Measurements from ENCODE around the gene FXYD2.
"Not testable (repeated sequence)": the region's sequence is repeated elsewhere in the genome, so short reads cannot be mapped to it uniquely, and the experiment has no call there.

Gene FXYD2

DNA sequence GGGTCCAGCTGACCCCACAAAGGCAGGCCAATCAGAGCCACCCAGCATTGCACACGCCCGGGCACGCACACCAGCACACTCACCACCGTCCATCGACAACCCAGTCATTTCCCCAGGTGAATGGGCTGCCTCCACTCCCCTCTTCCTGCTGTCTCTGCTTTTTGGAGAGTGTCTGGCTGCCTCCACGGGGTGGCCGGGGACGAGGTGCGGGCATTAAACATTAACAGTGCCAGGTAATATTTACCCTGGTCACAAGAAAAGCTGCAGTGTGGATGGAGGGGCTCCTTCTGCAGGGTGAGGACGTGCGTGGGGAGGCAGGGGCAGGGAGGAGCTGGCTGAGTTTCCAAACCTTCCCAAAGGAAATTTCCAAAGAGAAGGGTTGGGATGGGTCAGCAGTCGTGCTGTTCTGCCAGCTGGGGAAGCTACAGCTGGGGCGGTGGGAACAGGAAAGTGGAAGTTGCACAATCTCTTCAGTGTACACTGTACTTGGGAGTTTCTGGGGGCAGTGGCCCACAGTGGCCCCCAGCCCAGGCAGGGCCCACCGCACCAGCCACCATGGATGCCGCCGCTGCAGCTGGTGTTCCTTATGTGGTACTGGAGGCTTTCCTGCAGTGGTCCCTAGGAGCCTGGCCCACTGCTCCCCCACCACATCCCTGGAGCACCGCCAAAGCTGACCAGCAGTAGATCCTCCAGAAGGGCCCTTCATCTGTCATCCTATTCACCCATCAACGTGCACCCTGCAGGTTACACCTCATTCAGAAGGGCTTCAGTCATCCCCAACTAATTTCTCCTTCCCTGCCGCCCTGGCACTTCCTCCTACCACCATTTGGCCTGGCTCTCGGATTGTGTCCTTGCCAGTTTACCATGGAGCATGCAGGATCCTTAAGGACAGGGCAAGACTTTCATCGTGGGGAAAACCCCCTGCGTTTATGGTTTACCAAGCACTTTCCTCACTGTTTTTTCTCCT, at the start of gene FXYD2:
TSS of gene FXYD2 (minus strand) at position 174 of the 967 bp plus-strand sequence. CDS start at position 108, 66 bp downstream.
- no peak for DNase-seq

GRCh38 chr11:117873828-117874125, 49.2 kb upstream of the FXYD2 start:
- no peak for DNase-seq

DNA sequence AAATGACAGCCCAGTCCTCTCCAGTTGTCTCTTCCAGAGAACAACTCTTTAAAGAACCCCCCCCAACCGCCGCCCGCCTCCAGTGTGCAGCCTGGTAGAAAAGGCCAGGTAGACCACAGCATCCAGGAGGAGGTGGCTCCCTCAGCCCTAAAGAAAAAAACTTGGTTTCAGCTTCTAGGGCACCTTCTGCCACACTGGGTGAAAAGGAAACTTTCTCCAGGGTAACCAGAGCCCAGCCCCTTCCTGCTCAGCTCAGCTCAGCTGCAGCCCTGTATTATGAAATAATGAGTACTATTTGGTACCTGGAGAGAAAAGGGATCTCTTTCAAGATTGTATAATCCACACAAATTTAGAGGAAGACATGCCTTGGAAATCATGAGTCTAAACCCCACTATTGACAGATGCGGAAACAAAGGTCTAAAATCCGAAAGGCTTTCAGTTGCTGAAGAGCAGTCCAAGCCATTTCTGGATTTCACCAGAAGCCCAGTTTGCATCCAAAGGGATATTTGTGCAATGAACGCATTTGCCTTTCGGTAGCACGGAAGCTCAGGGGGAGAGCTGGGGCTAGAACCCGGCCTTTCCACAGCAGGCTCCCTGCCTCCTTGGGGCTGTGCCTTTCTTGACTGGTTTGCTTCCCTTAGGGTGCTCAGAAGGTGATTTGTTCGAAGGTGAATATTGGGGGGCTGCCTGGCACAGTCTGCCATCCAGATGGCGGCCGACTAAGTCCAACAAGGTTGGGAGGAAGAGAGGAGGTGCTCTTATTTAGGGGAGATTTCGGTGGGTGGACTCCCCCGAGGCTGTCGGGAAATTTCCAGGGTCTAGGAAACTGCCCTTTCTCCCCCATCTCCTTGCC, 48.7 kb upstream of the FXYD2 start:
- no peak for DNase-seq

GRCh38 chr11:117872420-117872961, 47.9 kb upstream of the FXYD2 start:
- DNase-seq = no peak

- DNase-seq = no peak
These were observed 47.2 kb upstream of the FXYD2 start for GRCh38 chr11:117871784-117872183.

- no peak for DNase-seq
These were observed 46.6 kb upstream of the FXYD2 start for GRCh38 chr11:117871160-117871559.

- no peak for DNase-seq
These were observed 45.8 kb upstream of the FXYD2 start for GRCh38 chr11:117870103-117870952.

- DNase-seq = no peak
These were observed 45.1 kb upstream of the FXYD2 start for GRCh38 chr11:117869604-117870003.

- DNase-seq = no peak
These were observed 44.4 kb upstream of the FXYD2 start for GRCh38 chr11:117868815-117869561.

DNA sequence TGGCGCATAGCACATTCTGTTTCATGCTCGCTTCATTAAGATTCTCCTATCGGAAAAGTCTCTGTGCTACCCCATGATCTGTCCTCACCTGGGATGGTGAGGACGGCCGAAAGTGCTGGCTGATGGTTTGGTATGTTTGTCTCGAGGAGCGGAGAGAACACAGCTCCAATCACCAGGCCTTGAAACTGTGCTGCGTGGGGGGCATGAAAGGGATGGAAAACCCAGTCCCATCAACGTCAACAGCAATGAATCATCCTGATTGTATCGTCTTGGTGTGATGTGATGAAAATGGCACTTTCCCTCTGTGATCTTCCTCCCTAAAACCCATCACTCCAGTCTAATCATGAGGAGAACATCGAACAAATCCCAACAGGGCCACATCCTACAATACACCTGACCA, 43.5 kb upstream of the FXYD2 start:
- no peak for DNase-seq

DNA sequence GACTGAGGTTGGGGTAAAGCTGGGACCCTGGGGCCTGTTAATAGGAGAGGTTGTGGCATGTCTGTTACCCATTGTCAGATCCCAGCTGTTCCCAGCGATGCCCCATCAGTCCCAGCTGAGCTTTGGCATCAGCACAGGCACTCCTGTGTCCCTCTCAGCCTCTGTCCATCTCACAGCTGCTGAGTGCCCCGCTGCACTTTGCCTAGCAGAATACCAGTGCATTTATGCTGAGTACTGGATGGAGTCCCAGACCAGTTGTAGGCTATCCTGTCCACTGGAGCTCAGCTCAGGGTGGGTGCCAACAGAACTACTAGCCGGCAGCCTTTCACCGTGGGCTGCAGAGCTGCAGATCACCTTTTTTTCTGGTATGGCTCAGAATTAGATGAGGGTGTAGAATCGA, 42.0 kb upstream of the FXYD2 start:
- DNase-seq = no peak

DNA sequence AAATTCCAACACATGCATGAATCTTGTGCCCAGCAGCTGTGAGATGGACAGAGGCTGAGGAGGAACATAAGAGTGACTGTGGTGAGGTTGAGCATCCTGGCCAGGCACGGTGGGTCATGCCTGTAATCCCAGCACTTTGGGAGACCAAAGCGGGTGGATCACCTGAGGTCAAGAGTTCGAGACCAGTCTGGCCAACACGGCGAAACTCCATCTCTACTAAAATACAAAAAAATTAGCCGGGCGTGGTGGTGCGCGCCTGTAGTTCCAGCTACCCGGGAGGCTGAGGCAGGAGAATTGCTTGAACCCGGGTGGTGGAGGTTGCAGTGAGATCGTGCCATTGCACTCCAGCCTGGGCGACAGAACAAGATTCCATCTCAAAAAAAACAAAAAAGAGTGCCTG, 41.0 kb upstream of the FXYD2 start:
- DNase-seq = not testable (repeated sequence)

DNA sequence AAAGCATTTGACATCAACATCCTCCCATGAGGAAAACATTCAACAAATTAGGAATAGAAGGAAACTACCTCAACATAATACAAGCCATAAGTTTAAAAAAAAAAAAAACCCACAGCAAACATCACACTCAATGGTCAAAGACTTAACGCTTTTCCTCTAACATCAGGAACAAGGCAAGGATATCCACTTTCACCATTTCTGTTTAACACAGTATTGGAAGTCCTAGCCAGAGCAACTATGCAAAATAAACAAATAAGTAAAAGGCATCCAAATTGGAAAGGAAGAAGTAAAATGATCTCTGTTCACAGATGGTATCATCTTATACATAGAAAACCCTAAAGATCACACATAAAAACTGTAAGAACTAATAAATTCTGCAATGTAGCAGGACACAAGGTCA, 38.8 kb upstream of the FXYD2 start:
- no peak for DNase-seq

- DNase-seq = no peak
These were observed 38.2 kb upstream of the FXYD2 start for GRCh38 chr11:117862753-117863152.

- DNase-seq = no peak
These were observed 37.6 kb upstream of the FXYD2 start for GRCh38 chr11:117862019-117862725.

DNA sequence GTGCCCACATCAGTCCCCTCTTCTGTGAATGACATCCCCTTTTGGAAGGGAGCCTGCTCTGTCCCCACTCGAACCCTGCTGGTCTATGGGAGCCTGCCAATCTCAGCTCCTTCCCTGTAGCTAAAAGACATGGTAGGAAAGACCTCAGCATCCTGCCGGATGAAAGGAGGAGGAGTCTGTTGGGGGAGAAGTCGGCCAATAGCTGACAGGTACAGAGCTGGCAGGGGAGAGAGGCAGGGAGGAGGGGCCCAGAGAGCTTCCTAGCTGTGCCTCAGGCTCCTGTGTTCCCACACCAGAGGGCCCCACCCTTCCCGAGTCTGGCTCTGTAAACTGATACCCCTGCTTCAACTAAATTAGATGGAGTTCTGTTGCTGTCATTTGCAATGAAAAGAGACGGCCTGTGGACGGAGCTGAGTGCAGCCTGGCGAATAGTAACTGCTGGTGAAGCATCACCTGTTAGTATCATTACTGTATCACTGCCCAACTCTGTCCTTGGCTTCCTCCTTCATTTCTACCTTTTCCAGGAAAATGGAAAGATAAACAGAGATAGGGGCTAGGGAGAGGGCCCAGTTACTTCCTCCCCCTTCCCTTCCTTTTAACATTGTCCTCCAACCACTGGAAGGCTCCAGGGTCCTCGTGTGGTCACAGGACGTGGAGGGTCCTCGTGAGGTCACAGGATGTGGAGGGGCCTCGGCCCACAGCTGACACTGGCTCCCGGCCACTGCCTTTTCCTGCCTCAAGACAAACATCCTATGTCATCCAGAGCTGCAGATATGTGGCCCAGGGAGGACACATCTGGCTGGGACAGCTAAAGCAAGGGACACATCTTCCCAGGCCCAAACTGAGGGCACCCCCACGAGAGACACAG, 36.8 kb upstream of the FXYD2 start:
- DNase-seq = no peak

GRCh38 chr11:117860139-117860538, 35.6 kb upstream of the FXYD2 start:
- no peak for DNase-seq

- no peak for DNase-seq
These were observed 35.1 kb upstream of the FXYD2 start for GRCh38 chr11:117859488-117860112.

GRCh38 chr11:117859061-117859460, 34.5 kb upstream of the FXYD2 start:
- no peak for DNase-seq

All from activated naive CD4-positive, alpha-beta T cell treated with anti-CD3 and anti-CD28 coated beads, Interleukin-2, amount 50 U/mL, for 16 hours (primary cell).